ENCODE measurements around the gene PARP4.
"Not testable (repeated sequence)": the region's sequence is repeated elsewhere in the genome, so short reads cannot be mapped to it uniquely, and the experiment has no call there.

GRCh38 chr13:24388743-24389142 is 123.8 kb downstream of the PARP4 start:
- TF ChIP-seq GLIS3 (CRISPR knock-in tag; IDR thresholded peaks at IDR 0.05); ZFP3 (CRISPR knock-in tag; IDR thresholded peaks at IDR 0.05); TSHZ2 (CRISPR knock-in tag; IDR thresholded peaks at IDR 0.05); CREB5 (CRISPR knock-in tag; IDR thresholded peaks at IDR 0.05; ENCODE audit: low read depth); ZC3H10 (CRISPR knock-in tag; IDR thresholded peaks at IDR 0.05); CSRNP3 (CRISPR knock-in tag; IDR thresholded peaks at IDR 0.05); TCF4 (CRISPR knock-in tag; IDR thresholded peaks at IDR 0.05; ENCODE audit: borderline replicate concordance); PPARA (CRISPR knock-in tag; IDR thresholded peaks at IDR 0.05; ENCODE audit: borderline replicate concordance); RARB (CRISPR knock-in tag; IDR thresholded peaks at IDR 0.05); POU6F1 (CRISPR knock-in tag; IDR thresholded peaks at IDR 0.05; ENCODE audit: borderline replicate concordance, low read depth); CSDC2 (CRISPR knock-in tag; IDR thresholded peaks at IDR 0.05); ARNTL (CRISPR knock-in tag; IDR thresholded peaks at IDR 0.05; ENCODE audit: borderline replicate concordance, low read depth); ZNF565 (CRISPR knock-in tag; conservative IDR thresholded peaks at IDR 0.05; ENCODE audit: low read depth); ZNF8 (CRISPR knock-in tag; IDR thresholded peaks at IDR 0.05): not testable (repeated sequence)
